Measurements from ENCODE around the gene EXTL2.
A peak's percentile ranks its signal among the peaks of the same experiment; 100 is the strongest.
"Not testable (repeated sequence)": the region's sequence is repeated elsewhere in the genome, so short reads cannot be mapped to it uniquely, and the experiment has no call there.

The EXTL2 gene

DNA sequence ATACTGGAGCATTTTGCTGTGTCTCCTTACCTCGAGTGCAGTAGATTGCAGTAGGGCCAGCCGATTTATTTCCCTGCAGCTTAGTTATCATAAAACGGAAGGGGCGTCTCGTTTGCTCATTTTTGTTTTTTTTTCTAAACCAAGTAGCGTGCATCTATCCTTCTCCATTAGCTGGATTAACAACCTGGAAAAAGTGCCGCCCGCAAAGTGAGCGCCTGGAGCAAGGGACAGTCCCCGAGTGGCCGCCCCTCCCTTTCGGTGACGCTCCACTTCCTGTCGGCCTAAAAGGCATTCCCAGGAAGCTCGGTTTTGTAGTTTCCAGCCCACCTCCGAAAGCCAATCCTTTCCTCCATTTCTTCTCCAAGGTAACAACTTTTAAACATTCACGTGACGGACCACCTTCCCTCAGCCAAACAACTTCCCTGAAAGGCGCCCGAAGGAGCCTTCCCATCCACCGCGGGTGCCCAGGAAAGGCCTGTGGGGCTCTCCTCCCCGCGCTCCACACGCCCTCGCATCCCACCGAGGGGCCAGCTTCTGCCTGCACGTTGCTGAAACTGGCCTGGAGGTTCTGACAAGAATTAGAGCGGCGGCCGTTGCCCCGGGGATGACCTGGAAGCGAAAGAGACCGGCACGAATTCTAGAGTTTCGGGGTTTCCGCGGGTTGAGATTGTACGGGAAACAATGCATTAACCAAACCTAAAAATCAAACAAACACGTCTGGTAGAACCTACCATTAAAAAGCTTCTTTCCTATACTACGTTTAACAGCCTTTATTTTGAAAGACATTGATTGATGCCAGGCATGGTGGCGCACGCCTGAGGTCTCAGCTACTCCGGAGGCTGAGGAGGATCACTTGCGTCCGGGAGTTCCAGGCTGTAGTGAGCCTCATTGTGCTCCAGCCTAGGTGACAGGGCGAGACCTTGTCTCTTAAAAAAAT, at the start of gene EXTL2:
EXTL2 (minus strand) TSS at position 240 of the 937 bp plus-strand sequence. CDS start 6,085 bp downstream, outside the sequence.
- H3K4me3 ChIP-seq (ENCODE audit: low read length): peak within 1 kb of the TSS; percentile 94
- H3K9me3 ChIP-seq (ENCODE audit: control insufficient read depth, low read length): no peaks in the 10 kb centered on the region
- H3K36me3 ChIP-seq (ENCODE audit: control insufficient read depth, insufficient read depth, low read length): no peaks in the 10 kb centered on the region
- H3K4me1 ChIP-seq (ENCODE audit: control insufficient read depth, insufficient read depth, low read length): peaks cover 12% of the 10 kb centered on the region
- H3K27me3 ChIP-seq (ENCODE audit: control insufficient read depth, insufficient read depth, low read length): no peaks in the 10 kb centered on the region
- H3K9ac ChIP-seq (ENCODE audit: low read length): peak within 1 kb of the TSS; percentile 92

DNA sequence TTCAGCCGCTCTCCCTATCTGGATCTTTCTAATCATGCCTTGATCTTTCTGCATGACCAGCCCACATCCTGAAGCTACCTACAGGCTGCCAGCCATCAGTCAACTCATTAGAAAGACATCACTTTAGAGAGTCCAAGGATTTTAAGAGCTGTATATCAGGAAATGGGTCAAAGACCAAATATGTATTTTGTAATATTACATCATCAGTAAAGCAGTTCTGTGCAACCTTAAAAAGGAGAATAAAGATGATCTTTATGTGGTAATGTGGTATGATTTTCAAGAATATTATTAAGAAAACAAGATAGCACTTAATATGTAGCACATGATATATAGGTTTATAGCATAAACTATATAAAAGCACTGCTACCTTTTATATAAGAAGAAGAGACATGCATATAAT, 48.9 kb upstream of the EXTL2 start:
- Histone ChIP-seq H3K9ac (ENCODE audit: low read length) (no peak overlapping the region), H3K36me3 (ENCODE audit: control insufficient read depth, insufficient read depth, low read length) (no peaks in the 10 kb centered on the region), H3K4me1 (ENCODE audit: control insufficient read depth, insufficient read depth, low read length) (no peaks in the 10 kb centered on the region), H3K4me3 (ENCODE audit: low read length) (no peak overlapping the region), H3K9me3 (ENCODE audit: control insufficient read depth, low read length) (no peaks in the 10 kb centered on the region), H3K27me3 (ENCODE audit: control insufficient read depth, insufficient read depth, low read length) (no peaks in the 10 kb centered on the region)

GRCh38 chr1:100942304-100943046, 47.8 kb upstream of the EXTL2 start:
- Histone ChIP-seq H3K9ac (ENCODE audit: low read length) (no peak overlapping the region), H3K4me1 (ENCODE audit: control insufficient read depth, insufficient read depth, low read length) (no peaks in the 10 kb centered on the region), H3K9me3 (ENCODE audit: control insufficient read depth, low read length) (no peaks in the 10 kb centered on the region), H3K4me3 (ENCODE audit: low read length) (no peak overlapping the region), H3K27me3 (ENCODE audit: control insufficient read depth, insufficient read depth, low read length) (no peaks in the 10 kb centered on the region), H3K36me3 (ENCODE audit: control insufficient read depth, insufficient read depth, low read length) (no peaks in the 10 kb centered on the region)

DNA sequence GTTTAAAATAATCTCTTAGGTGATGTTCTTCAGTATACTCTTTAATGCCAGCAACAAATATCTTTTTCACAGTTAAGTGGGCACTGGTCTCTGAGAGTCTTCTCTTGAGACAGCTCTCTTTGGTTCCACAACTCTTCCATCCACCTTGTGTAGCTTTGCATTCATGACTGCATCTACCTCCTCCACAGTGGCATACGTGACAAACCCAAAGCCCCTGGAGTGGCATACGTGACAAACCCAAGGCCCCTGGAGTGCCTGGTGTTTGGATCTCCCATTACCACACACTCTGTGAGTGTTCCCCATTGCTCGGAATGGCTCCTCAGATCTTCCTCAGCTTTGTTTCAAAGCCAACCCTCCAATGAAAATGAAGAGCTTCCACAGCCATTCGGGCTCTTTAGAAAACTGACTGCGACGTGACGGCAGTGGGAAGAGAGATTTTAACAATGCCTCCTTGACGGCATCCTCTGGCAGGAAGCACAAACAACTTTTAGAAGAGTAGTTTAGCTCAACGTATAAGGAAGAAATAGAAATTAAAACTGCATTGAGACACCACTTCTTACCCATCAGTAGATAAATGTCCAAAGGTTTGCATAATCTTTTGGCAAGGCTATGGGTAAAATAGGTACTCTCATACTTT, 47.1 kb upstream of the EXTL2 start:
- no peaks in the 10 kb centered on the region for H3K9me3 ChIP-seq (ENCODE audit: control insufficient read depth, low read length)
- H3K4me1 ChIP-seq (ENCODE audit: control insufficient read depth, insufficient read depth, low read length): no peaks in the 10 kb centered on the region
- H3K36me3 ChIP-seq (ENCODE audit: control insufficient read depth, insufficient read depth, low read length): no peaks in the 10 kb centered on the region
- no peak overlapping the region for H3K9ac ChIP-seq (ENCODE audit: low read length)
- H3K4me3 ChIP-seq (ENCODE audit: low read length): no peak overlapping the region
- no peaks in the 10 kb centered on the region for H3K27me3 ChIP-seq (ENCODE audit: control insufficient read depth, insufficient read depth, low read length)

DNA sequence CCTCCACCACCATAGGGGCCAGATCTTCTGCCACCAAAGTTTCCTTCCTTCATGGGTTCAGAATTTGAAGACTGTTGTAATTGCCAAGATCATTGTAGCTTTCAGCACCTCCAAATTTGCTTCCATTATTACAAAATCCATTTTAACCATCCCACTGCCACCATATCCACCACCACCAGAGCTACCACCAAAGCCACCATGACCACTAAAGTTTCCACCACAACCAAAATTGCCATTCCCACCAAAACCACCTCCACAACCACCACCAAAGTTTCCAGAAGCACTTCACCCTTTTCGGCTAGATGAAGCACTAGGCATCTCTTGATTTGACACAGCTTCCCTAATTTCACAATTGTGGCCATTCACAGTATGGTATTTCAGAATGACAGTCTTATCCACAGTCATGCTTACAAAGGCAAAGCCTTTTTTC, 46.5 kb upstream of the EXTL2 start:
- no peaks in the 10 kb centered on the region for H3K36me3 ChIP-seq (ENCODE audit: control insufficient read depth, insufficient read depth, low read length)
- no peaks in the 10 kb centered on the region for H3K27me3 ChIP-seq (ENCODE audit: control insufficient read depth, insufficient read depth, low read length)

GRCh38 chr1:100936194-100936967, 41.7 kb upstream of the EXTL2 start:
- Histone ChIP-seq H3K36me3 (ENCODE audit: control insufficient read depth, insufficient read depth, low read length) (no peaks in the 10 kb centered on the region), H3K4me1 (ENCODE audit: control insufficient read depth, insufficient read depth, low read length) (no peaks in the 10 kb centered on the region), H3K4me3 (ENCODE audit: low read length) (no peak overlapping the region), H3K27me3 (ENCODE audit: control insufficient read depth, insufficient read depth, low read length) (no peaks in the 10 kb centered on the region), H3K9ac (ENCODE audit: low read length) (no peak overlapping the region), H3K9me3 (ENCODE audit: control insufficient read depth, low read length) (no peaks in the 10 kb centered on the region)

More for the DNA sequence above, 46.5 kb upstream of the EXTL2 start:
- Histone ChIP-seq H3K9me3 (ENCODE audit: control insufficient read depth, low read length) (no peaks in the 10 kb centered on the region), H3K9ac (ENCODE audit: low read length) (no peak overlapping the region), H3K4me3 (ENCODE audit: low read length) (no peak overlapping the region), H3K4me1 (ENCODE audit: control insufficient read depth, insufficient read depth, low read length) (no peaks in the 10 kb centered on the region)

GRCh38 chr1:100933555-100933954, 38.9 kb upstream of the EXTL2 start:
- H3K4me3 ChIP-seq (ENCODE audit: low read length); H3K9ac ChIP-seq (ENCODE audit: low read length); H3K27me3 ChIP-seq (ENCODE audit: control insufficient read depth, insufficient read depth, low read length); H3K36me3 ChIP-seq (ENCODE audit: control insufficient read depth, insufficient read depth, low read length); H3K4me1 ChIP-seq (ENCODE audit: control insufficient read depth, insufficient read depth, low read length); H3K9me3 ChIP-seq (ENCODE audit: control insufficient read depth, low read length): not testable (repeated sequence)

GRCh38 chr1:100931716-100932115, 37.1 kb upstream of the EXTL2 start:
- Histone ChIP-seq H3K9me3 (ENCODE audit: control insufficient read depth, low read length) (no peaks in the 10 kb centered on the region), H3K27me3 (ENCODE audit: control insufficient read depth, insufficient read depth, low read length) (no peaks in the 10 kb centered on the region), H3K9ac (ENCODE audit: low read length) (no peak overlapping the region), H3K4me3 (ENCODE audit: low read length) (no peak overlapping the region), H3K4me1 (ENCODE audit: control insufficient read depth, insufficient read depth, low read length) (no peaks in the 10 kb centered on the region), H3K36me3 (ENCODE audit: control insufficient read depth, insufficient read depth, low read length) (no peaks in the 10 kb centered on the region)

- Histone ChIP-seq H3K9ac (ENCODE audit: low read length) (no peak overlapping the region), H3K4me3 (ENCODE audit: low read length) (no peak overlapping the region), H3K27me3 (ENCODE audit: control insufficient read depth, insufficient read depth, low read length) (no peaks in the 10 kb centered on the region), H3K4me1 (ENCODE audit: control insufficient read depth, insufficient read depth, low read length) (no peaks in the 10 kb centered on the region), H3K36me3 (ENCODE audit: control insufficient read depth, insufficient read depth, low read length) (no peaks in the 10 kb centered on the region), H3K9me3 (ENCODE audit: control insufficient read depth, low read length) (no peaks in the 10 kb centered on the region)
Observed at GRCh38 chr1:100930494-100930893, 35.9 kb upstream of the EXTL2 start.

DNA sequence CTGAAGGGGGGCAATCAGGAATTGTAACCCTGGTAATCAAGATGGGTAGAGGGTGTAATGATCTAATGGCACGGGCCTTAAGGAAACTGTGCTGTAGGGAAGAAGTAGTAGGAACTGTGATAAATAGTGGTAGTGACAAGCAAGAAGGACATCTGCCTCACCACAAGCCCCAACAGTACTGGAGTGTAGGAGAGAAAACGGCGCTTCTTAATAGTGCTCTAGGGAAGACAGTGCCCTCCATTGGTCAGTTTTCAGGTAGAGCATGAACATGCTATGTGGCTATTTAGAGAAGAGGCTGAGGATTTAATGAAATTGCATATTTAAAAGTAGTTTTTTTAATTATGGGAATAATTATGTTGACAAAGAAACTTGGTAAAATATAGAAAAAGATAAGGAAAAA, 33.5 kb upstream of the EXTL2 start:
- Histone ChIP-seq H3K4me3 (ENCODE audit: low read length) (no peak overlapping the region), H3K27me3 (ENCODE audit: control insufficient read depth, insufficient read depth, low read length) (no peaks in the 10 kb centered on the region), H3K36me3 (ENCODE audit: control insufficient read depth, insufficient read depth, low read length) (no peaks in the 10 kb centered on the region), H3K9ac (ENCODE audit: low read length) (no peak overlapping the region), H3K9me3 (ENCODE audit: control insufficient read depth, low read length) (no peaks in the 10 kb centered on the region), H3K4me1 (ENCODE audit: control insufficient read depth, insufficient read depth, low read length) (no peaks in the 10 kb centered on the region)

- no peak overlapping the region for H3K4me3 ChIP-seq (ENCODE audit: low read length)
- no peaks in the 10 kb centered on the region for H3K9me3 ChIP-seq (ENCODE audit: control insufficient read depth, low read length)
- no peaks in the 10 kb centered on the region for H3K4me1 ChIP-seq (ENCODE audit: control insufficient read depth, insufficient read depth, low read length)
- H3K36me3 ChIP-seq (ENCODE audit: control insufficient read depth, insufficient read depth, low read length): no peaks in the 10 kb centered on the region
- no peaks in the 10 kb centered on the region for H3K27me3 ChIP-seq (ENCODE audit: control insufficient read depth, insufficient read depth, low read length)
- no peak overlapping the region for H3K9ac ChIP-seq (ENCODE audit: low read length)
Observed at GRCh38 chr1:100927276-100927675, 32.6 kb upstream of the EXTL2 start.
